ENCODE data around the gene KRTAP5-11. TPM values are rescaled to one million over a fixed set of nuclear protein-coding genes. Genes with fewer than 3 reads are reported as not detected.
A peak's percentile ranks its signal among the peaks of the same experiment; 100 is the strongest.

The KRTAP5-11 gene
- total and polyA plus RNA-seq, 2 of the 8 experiments (the other 6 are each of a cell fraction or from before 2014, with no cell fraction given), result not detected

DNA sequence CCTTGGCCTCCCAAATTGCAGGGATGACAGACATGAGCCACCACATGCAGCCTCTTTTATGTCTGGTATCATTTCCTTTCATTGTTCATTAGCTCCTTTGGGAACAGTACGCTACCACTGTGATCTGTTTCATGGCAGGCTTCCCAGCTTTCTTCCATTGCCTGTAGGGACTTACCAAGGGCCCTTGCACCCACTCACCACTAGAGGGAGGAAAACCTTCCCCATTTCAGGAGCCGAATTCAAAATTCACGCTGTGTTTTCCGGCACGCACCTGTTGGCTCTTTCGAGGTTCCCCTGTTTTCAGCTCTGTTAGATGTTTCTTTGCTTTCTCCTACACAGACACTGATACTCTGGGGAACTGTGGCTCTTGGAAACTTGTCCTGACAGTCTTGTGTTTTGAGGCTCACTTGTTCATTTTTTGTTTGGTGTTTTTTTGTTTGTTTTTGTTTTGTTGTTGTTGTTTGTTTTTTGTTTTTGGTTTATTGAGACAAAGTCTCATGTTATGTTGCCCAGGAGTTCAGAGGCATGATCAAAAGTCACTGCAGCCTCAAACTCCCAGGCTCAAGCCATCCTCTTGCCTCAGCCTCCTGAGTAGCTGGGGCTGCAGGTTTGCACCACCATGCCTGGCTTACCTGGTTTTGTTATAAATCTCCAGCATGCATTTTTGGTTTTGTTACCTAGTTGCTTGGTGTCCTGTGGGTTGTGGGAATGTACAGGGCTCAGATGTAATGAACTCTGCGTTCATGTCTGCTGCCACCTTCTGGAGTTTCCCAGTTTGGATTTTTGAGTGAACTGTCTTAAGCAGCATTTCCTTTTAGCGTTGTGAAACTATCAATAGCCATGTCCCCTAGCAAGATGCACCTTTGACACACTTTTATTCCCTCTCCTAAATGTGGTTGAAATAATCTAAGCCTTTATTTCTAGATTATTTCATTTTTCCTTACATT is 2.3 kb downstream of the KRTAP5-11 start:
- Histone ChIP-seq H2BK15ac (ENCODE audit: low read length) (0 out of 2 replicates have a peak overlapping the region, but pooled peaks have one; percentile 81), H3K23me2 (ENCODE audit: low read depth, low read length) (peaks cover 5% of the 10 kb centered on the region; the same call in 1 of the 2 replicates), H3K27ac (ENCODE audit: low read depth, low read length) (no peak overlapping the region), H3K79me2 (ENCODE audit: control insufficient read depth in 1 of 2, insufficient read depth in 2 of 2, low read length in 2 of 2) (no peaks in the 10 kb centered on the region; a peak in 1 of 4 replicates), H3K4ac (replicated peaks; ENCODE audit: insufficient read length, low read depth, low read length) (no peak overlapping the region), H2BK20ac (ENCODE audit: low read length) (no peak overlapping the region), H3K4me2 (ENCODE audit: insufficient read depth in 1 of 2, low read depth in 2 of 2, low read length in 2 of 2) (no peak overlapping the region), H3K4me3 (ENCODE audit: extremely low read depth in 1 of 4, insufficient read depth in 2 of 4, low read depth in 3 of 4, low read length in 4 of 4) (no peak overlapping the region), H3K4me1 (replicated peaks in 1 of 4; ENCODE audit: control insufficient read depth in 3 of 4, insufficient read depth in 4 of 4, low read length in 3 of 4) (peaks cover 0 to 3% (median 3%) of the 10 kb centered on the region in 4 experiments; a peak in 4 of 7 replicates), H3K56ac (replicated peaks; ENCODE audit: insufficient read length, low read depth, low read length) (no peak overlapping the region), H2AK5ac (ENCODE audit: low read depth, low read length) (no peak overlapping the region), H4K8ac (ENCODE audit: extremely low read depth, insufficient read depth, low read length) (no peak overlapping the region; the same call in 1 of the 2 replicates), H3K79me1 (ENCODE audit: low read depth, low read length) (no peaks in the 10 kb centered on the region), H3K14ac (ENCODE audit: insufficient read length) (no peak overlapping the region), H2BK5ac (ENCODE audit: low read depth, low read length) (no peak overlapping the region), H2BK12ac (ENCODE audit: low read depth, low read length) (no peak overlapping the region), H3K9me3 (ENCODE audit: insufficient read depth in 2 of 2, low read depth in 1 of 2, low read length in 1 of 2) (no peaks in the 10 kb centered on the region), H2BK120ac (replicated peaks; ENCODE audit: low read depth, low read length) (no peak overlapping the region), H3K23ac (ENCODE audit: insufficient read length) (no peak overlapping the region), H4K20me1 (replicated peaks in 1 of 2; ENCODE audit: control insufficient read depth in 1 of 2, insufficient read depth in 2 of 2, low read length in 2 of 2) (peaks cover 0 to 5% of the 10 kb centered on the region in 2 experiments), H4K91ac (replicated peaks; ENCODE audit: insufficient read length, low read length) (no peak overlapping the region), H2AFZ (ENCODE audit: low read length) (no peak overlapping the region), H3K18ac (ENCODE audit: extremely low read depth, low read length) (no peak overlapping the region), H4K5ac (ENCODE audit: insufficient read length, low read depth, low read length) (no peak overlapping the region), H3K27me3 (replicated peaks in 1 of 4; ENCODE audit: control insufficient read depth in 3 of 4, extremely low read depth in 1 of 4, insufficient read depth in 3 of 4, low read length in 3 of 4) (peaks cover 0 to 5% (median 1%) of the 10 kb centered on the region in 4 experiments; a peak in 2 of 7 replicates), H3K9ac (replicated peaks in 1 of 4; ENCODE audit: extremely low read depth in 1 of 4, low read depth in 3 of 4, low read length in 3 of 4) (no peak overlapping the region), H3K36me3 (ENCODE audit: control insufficient read depth in 2 of 4, insufficient read depth in 4 of 4, low read length in 3 of 4) (no peaks in the 10 kb centered on the region)
- FAIRE-seq (peak; percentile 45), DNase-seq (ENCODE audit: low read depth in 1 of 2, low spot score in 2 of 2) (peak in 1 of 2 experiments; percentile 31)
- ChIA-PET CTCF (ENCODE audit: partially characterized antibody) (interaction anchor here (0.7 to 2.5 kb wide), 18 partner anchors 8 to 252 kb away, joined by 3 to 15 read pairs (median 4); partner anchors contain the start of genes DHCR7, KRTAP5-10, KRTAP5-9 and NADSYN1), POLR2A (ENCODE audit: partially characterized antibody) (no interaction called here)
- WGBS, 2 experiments (ENCODE audit: extremely low coverage in 1 of 2, insufficient coverage in 1 of 2, insufficient read length in 1 of 2, insufficient replicate concordance in 2 of 2, low coverage in 1 of 2, low lambda C conversion rate in 2 of 2, missing lambda C conversion rate in 1 of 2), result 44% methylated on average over 8 of the region's 8 CpGs; no CpG with 5 or more reads in 1 of the 2 experiments
- TF ChIP-seq POU5F1 (IDR thresholded peaks at IDR 0.05; ENCODE audit: low read depth, low read length) (no peak), NRF1 (IDR thresholded peaks at IDR 0.05; ENCODE audit: low read depth, low read length) (no peak), BCL11A (IDR thresholded peaks at IDR 0.05; ENCODE audit: low read depth in 2 of 2, low read length in 2 of 2) (no peak), CREB1 (IDR thresholded peaks at IDR 0.05) (no peak), CTCF (IDR thresholded peaks at IDR 0.05; ENCODE audit: control extremely low read depth in 1 of 3, insufficient read depth in 1 of 3, low read depth in 1 of 3, low read length in 3 of 3) (peak; percentile 63 to 91 (median 65)), KDM5A (IDR thresholded peaks at IDR 0.05; ENCODE audit: low read length) (no peak), RAD21 (IDR thresholded peaks at IDR 0.05 in 1 of 2, conservative IDR thresholded peaks at IDR 0.05 in 1 of 2; ENCODE audit: low read depth in 2 of 2, low read length in 2 of 2) (peak; percentile 29 to 61; a peak in 2 of 4 replicates), SRF (IDR thresholded peaks at IDR 0.05; ENCODE audit: low read depth, low read length) (no peak)

Data from H1 (cell line).